ENCODE data around the gene GPAT3.

- TF ChIP-seq, protein P1, sequence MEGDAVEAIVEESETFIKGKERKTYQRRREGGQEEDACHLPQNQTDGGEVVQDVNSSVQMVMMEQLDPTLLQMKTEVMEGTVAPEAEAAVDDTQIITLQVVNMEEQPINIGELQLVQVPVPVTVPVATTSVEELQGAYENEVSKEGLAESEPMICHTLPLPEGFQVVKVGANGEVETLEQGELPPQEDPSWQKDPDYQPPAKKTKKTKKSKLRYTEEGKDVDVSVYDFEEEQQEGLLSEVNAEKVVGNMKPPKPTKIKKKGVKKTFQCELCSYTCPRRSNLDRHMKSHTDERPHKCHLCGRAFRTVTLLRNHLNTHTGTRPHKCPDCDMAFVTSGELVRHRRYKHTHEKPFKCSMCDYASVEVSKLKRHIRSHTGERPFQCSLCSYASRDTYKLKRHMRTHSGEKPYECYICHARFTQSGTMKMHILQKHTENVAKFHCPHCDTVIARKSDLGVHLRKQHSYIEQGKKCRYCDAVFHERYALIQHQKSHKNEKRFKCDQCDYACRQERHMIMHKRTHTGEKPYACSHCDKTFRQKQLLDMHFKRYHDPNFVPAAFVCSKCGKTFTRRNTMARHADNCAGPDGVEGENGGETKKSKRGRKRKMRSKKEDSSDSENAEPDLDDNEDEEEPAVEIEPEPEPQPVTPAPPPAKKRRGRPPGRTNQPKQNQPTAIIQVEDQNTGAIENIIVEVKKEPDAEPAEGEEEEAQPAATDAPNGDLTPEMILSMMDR (IDR thresholded peaks at IDR 0.05): no peak
- no peak for TF ChIP-seq EZH2phosphoT487 (IDR thresholded peaks at IDR 0.05)
Observed at GRCh38 chr4:83613023-83613422, 77.1 kb downstream of the GPAT3 start.
